SK-N-SH treated with all-trans-retinoic acid at 6 μM for 48 hours (cell line): ENCODE measurements around the gene ABCC4.

Experiments used
- ATAC-seq: fragments of 200-7000 bp; cut with Tn5 transposase; 3 replicates; pipeline ENCODE4 v1.9.1; 2020; ENCODE audit warnings: mild to moderate bottlenecking, moderate library complexity
- BACH2 ChIP-seq: fragments of 250-450 bp; sonication (Bioruptor Pico); IDR thresholded peaks from 2 replicates; pipeline ENCODE4 v1.9.0; 2021; ENCODE audit warnings: mild to moderate bottlenecking, borderline replicate concordance
- CSDC2 ChIP-seq: fragments of 250-450 bp; sonication (Bioruptor Pico); IDR thresholded peaks from 2 replicates; pipeline ENCODE4 v1.5.0; 2020; ENCODE audit warnings: mild to moderate bottlenecking, moderate library complexity
- GLIS3 ChIP-seq: fragments of 250-450 bp; sonication (Bioruptor Pico); IDR thresholded peaks from 2 replicates; pipeline ENCODE4 v1.5.0; 2020; ENCODE audit warnings: mild to moderate bottlenecking, moderate library complexity
- ISL1 ChIP-seq: fragments of 250-450 bp; sonication (Bioruptor Pico); IDR thresholded peaks from 2 replicates; pipeline ENCODE4 v2.1.2; 2022; ENCODE audit warnings: mild to moderate bottlenecking, moderate library complexity
- OSR1 ChIP-seq: fragments of 250-450 bp; sonication (Bioruptor Pico); IDR thresholded peaks from 2 replicates; pipeline ENCODE4 v1.8.0; 2022; ENCODE audit warnings: moderate library complexity, mild to moderate bottlenecking, inconsistent platforms
- PATZ1 ChIP-seq: fragments of 250-450 bp; sonication (Bioruptor Pico); IDR thresholded peaks from 2 replicates; pipeline ENCODE4 v1.8.0; 2020; ENCODE audit warnings: mild to moderate bottlenecking, moderate library complexity, borderline replicate concordance
- PPARA ChIP-seq: fragments of 250-450 bp; sonication (Bioruptor Pico); IDR thresholded peaks from 2 replicates; pipeline ENCODE4 v1.5.0; 2020; ENCODE audit warnings: mild to moderate bottlenecking, borderline replicate concordance
- SNAI2 ChIP-seq: fragments of 250-450 bp; sonication (Bioruptor Pico); IDR thresholded peaks from 2 replicates; pipeline ENCODE4 v1.5.0; 2020; ENCODE audit warnings: mild to moderate bottlenecking, moderate library complexity
- TCF4 ChIP-seq: fragments of 250-450 bp; sonication (Bioruptor Pico); IDR thresholded peaks from 2 replicates; pipeline ENCODE4 v1.8.0; 2021; ENCODE audit warnings: mild to moderate bottlenecking, moderate library complexity, borderline replicate concordance
- TOX ChIP-seq: fragments of 250-450 bp; sonication (Bioruptor Pico); IDR thresholded peaks from 2 replicates; pipeline ENCODE4 v1.8.0; 2021; ENCODE audit warnings: mild to moderate bottlenecking, moderate library complexity, borderline replicate concordance
- TSHZ2 ChIP-seq: fragments of 250-450 bp; sonication (Bioruptor Pico); IDR thresholded peaks from 2 replicates; pipeline ENCODE4 v1.5.0; 2020; ENCODE audit warnings: mild to moderate bottlenecking, moderate library complexity
- ZC3H10 ChIP-seq: fragments of 250-450 bp; sonication (Bioruptor Pico); IDR thresholded peaks from 2 replicates; pipeline ENCODE4 v1.5.1; 2021; ENCODE audit warnings: mild to moderate bottlenecking, moderate library complexity
- ZFP3 ChIP-seq: fragments of 250-450 bp; sonication (Bioruptor Pico); IDR thresholded peaks from 2 replicates; pipeline ENCODE4 v1.5.0; 2020; ENCODE audit warnings: mild to moderate bottlenecking, moderate library complexity
- ZFP30 ChIP-seq: fragments of 450-650 bp; formaldehyde crosslinking; IDR thresholded peaks from 2 replicates; pipeline ENCODE4 v1.5.0; 2022; ENCODE audit warnings: mild to moderate bottlenecking, moderate library complexity
- ZNF565 ChIP-seq: fragments of 450-650 bp; formaldehyde crosslinking; conservative IDR thresholded peaks from 2 replicates; pipeline ENCODE4 v1.5.0; 2020; ENCODE audit warnings: low read depth, mild to moderate bottlenecking, moderate library complexity
- ZNF70 ChIP-seq: fragments of 450-650 bp; formaldehyde crosslinking; IDR thresholded peaks from 2 replicates; pipeline ENCODE4 v1.5.0; 2020; ENCODE audit warnings: mild to moderate bottlenecking, moderate library complexity
- ZNF8 ChIP-seq: fragments of 450-650 bp; formaldehyde crosslinking; IDR thresholded peaks from 2 replicates; pipeline ENCODE4 v1.5.0; 2020; ENCODE audit warnings: mild to moderate bottlenecking, moderate library complexity
- TF ChIP-seq, protein P1 (sequence below): fragments of 250-450 bp; sonication (Bioruptor Pico); IDR thresholded peaks from 2 replicates; pipeline ENCODE4 v1.5.1; 2020; ENCODE audit warnings: low read depth, mild to moderate bottlenecking, moderate library complexity
- TF ChIP-seq, protein P2 (sequence below): fragments of 250-450 bp; sonication (Bioruptor Pico); IDR thresholded peaks from 2 replicates; pipeline ENCODE4 v1.8.0; 2021; ENCODE audit warnings: low read depth, mild to moderate bottlenecking, moderate library complexity, borderline replicate concordance

ABCC4 gene

DNA sequence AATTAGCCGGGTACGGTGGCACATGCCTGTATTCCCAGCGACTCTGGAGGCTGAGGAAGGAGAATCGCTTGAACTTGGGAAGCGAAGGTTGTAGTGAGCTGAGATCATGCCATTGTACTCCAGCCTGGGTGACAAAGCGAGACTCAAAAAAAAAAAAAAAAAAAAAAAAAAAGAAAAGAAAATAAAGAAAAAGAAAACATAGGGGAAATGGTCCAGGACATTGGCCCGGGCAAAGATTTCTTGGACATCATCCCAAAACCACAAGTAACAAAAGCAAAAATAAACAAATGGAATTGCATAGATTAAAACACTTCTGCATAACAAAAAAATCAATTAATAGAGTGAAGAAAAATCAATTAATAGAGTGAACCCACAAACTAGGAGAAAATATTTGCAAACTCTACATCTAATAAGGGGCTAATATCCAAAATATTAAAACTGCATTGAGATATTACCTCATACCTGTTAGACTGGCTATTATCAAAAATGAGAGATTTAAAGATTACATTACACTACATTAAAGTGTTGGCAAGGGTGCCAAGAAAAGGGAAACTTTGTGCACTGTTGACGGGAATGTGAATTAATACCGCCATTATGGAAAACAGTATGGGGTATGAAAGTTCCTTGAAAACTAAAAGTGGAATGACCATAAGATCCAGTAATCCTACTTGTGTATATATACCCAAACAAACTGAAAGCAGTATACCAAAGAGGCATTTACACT lies 18.5 kb upstream of the ABCC4 start:
- TF ChIP-seq ISL1 (CRISPR knock-in tag): peak; percentile 15; the same call in 1 of the 2 replicates
- no peak for TF ChIP-seq BACH2 (CRISPR knock-in tag)
- TF ChIP-seq, all 23 proteins: peak for 1

GRCh38 chr13:95317039-95317989 lies 16.1 kb upstream of the ABCC4 start:
- TF ChIP-seq ZFP3 (CRISPR knock-in tag): no peak
- TF ChIP-seq ISL1 (CRISPR knock-in tag): no peak
- no peak for TF ChIP-seq OSR1 (CRISPR knock-in tag)
- no peak for TF ChIP-seq TOX (CRISPR knock-in tag)
- TF ChIP-seq CSDC2 (CRISPR knock-in tag): no peak
- no peak for TF ChIP-seq BACH2 (CRISPR knock-in tag)
- TF ChIP-seq ZC3H10: no peak
- ATAC-seq: no peak

More for the DNA sequence above, 18.5 kb upstream of the ABCC4 start:
- ATAC-seq: no peak

- TF ChIP-seq CSDC2 (CRISPR knock-in tag) (no peak), GLIS3 (CRISPR knock-in tag) (no peak), SNAI2 (CRISPR knock-in tag) (no peak), TCF4 (CRISPR knock-in tag) (no peak), ZFP30 (CRISPR knock-in tag) (no peak), TSHZ2 (CRISPR knock-in tag) (no peak), ISL1 (CRISPR knock-in tag) (no peak), ZNF565 (CRISPR knock-in tag) (no peak)
- TF ChIP-seq, protein P1, sequence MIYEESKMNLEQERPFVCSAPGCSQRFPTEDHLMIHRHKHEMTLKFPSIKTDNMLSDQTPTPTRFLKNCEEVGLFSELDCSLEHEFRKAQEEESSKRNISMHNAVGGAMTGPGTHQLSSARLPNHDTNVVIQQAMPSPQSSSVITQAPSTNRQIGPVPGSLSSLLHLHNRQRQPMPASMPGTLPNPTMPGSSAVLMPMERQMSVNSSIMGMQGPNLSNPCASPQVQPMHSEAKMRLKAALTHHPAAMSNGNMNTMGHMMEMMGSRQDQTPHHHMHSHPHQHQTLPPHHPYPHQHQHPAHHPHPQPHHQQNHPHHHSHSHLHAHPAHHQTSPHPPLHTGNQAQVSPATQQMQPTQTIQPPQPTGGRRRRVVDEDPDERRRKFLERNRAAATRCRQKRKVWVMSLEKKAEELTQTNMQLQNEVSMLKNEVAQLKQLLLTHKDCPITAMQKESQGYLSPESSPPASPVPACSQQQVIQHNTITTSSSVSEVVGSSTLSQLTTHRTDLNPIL (CRISPR knock-in tag): no peak
- ATAC-seq: no peak
These were observed 14.5 kb upstream of the ABCC4 start for GRCh38 chr13:95315752-95316151.

DNA sequence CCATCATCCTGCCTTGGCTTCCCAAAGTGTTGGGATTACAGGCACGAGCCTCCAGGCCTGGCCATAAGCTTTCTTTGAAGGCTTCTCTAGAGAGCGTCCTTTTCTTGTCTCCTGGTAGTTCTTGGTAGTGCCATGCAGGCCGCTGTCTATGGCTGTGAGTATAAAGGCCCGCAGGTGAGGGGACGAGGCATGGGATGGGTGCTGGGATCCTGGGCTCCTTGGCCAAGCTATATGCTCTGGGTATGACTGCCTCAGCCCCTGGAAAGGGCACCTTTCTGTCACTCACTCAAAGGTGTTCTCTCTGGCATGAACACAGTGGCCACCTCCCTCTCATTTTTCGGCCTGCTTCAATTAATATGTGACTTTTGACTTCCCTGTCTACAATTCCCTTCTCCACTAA lies 6.3 kb upstream of the ABCC4 start:
- no peak for ATAC-seq
- TF ChIP-seq ZNF565 (CRISPR knock-in tag): no peak
- no peak for TF ChIP-seq TCF4 (CRISPR knock-in tag)
- no peak for TF ChIP-seq ZNF8 (CRISPR knock-in tag)
- TF ChIP-seq ZNF70 (CRISPR knock-in tag): no peak
- no peak for TF ChIP-seq PPARA (CRISPR knock-in tag)
- TF ChIP-seq, protein P1 (CRISPR knock-in tag): no peak
- no peak for TF ChIP-seq TOX (CRISPR knock-in tag)
- no peak for TF ChIP-seq BACH2 (CRISPR knock-in tag)

DNA sequence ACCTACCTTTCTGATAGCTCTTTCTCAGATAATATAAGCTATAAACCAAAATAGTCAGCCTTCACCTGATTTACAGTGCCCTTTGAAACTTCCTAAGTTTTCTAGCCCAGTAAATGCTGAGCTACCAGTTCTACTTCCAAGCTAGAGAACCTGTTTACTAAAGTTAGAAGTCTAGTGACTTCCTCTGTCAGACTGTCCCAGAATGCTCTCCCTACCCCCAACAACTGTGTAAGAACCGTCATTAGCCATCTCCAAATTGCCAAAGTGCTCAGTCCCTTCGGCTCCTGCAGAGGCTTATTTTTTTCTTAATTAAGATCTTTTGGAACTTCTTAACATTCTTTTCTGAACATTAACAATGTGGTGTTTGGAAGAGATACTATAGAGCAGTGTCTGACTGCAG lies 3.2 kb upstream of the ABCC4 start:
- TF ChIP-seq OSR1 (CRISPR knock-in tag): no peak
- TF ChIP-seq TCF4 (CRISPR knock-in tag): no peak
- no peak for TF ChIP-seq ZNF8 (CRISPR knock-in tag)
- TF ChIP-seq, protein P1 (CRISPR knock-in tag): no peak
- TF ChIP-seq, protein P2, sequence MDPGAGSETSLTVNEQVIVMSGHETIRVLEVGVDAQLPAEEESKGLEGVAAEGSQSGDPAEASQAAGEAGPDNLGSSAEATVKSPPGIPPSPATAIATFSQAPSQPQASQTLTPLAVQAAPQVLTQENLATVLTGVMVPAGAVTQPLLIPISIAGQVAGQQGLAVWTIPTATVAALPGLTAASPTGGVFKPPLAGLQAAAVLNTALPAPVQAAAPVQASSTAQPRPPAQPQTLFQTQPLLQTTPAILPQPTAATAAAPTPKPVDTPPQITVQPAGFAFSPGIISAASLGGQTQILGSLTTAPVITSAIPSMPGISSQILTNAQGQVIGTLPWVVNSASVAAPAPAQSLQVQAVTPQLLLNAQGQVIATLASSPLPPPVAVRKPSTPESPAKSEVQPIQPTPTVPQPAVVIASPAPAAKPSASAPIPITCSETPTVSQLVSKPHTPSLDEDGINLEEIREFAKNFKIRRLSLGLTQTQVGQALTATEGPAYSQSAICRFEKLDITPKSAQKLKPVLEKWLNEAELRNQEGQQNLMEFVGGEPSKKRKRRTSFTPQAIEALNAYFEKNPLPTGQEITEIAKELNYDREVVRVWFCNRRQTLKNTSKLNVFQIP (CRISPR knock-in tag): no peak
- TF ChIP-seq ZFP30 (CRISPR knock-in tag): no peak
- TF ChIP-seq PATZ1 (CRISPR knock-in tag): no peak
- TF ChIP-seq CSDC2 (CRISPR knock-in tag): no peak
- ATAC-seq: no peak
